BLaER1 treated with 17β-estradiol and CSF1 and Interleukin-3, amounts not matched to agents 10 nM and 100 nM (cell line): ENCODE data around the gene ADAMTS5.

ENCODE experiments used
- H3K27ac ChIP-seq, 11 experiments: shearing (Covaris generic); formaldehyde crosslinking; 2 replicates each; pipeline ENCODE4 v1.8.1; 2022
- H3K27me3 ChIP-seq, 11 experiments: shearing (Covaris generic); formaldehyde crosslinking; 2 replicates each; pipeline ENCODE4 v1.8.1; 2022
- H3K36me3 ChIP-seq, 11 experiments: shearing (Covaris generic); formaldehyde crosslinking; 2 replicates each; pipeline ENCODE4 v1.8.1; 2022
- H3K4me1 ChIP-seq, 10 experiments: shearing (Covaris generic); formaldehyde crosslinking; 2 replicates each; pipeline ENCODE4 v1.8.1; 2022
- H3K4me2 ChIP-seq, 11 experiments: shearing (Covaris generic); formaldehyde crosslinking; 2 replicates each; pipeline ENCODE4 v1.8.1; 2022
- H3K4me3 ChIP-seq, 10 experiments: shearing (Covaris generic); formaldehyde crosslinking; 2 replicates each; pipeline ENCODE4 v1.8.1; 2022
- H3K9ac ChIP-seq, 11 experiments: shearing (Covaris generic); formaldehyde crosslinking; 2 replicates each; pipeline ENCODE4 v1.8.1; 2022
- H3K9me3 ChIP-seq, 11 experiments: shearing (Covaris generic); formaldehyde crosslinking; replicated peaks in 1 of 11; 2 replicates each; pipeline ENCODE4 v1.8.1; 2022
- H4K20me1 ChIP-seq, 11 experiments: shearing (Covaris generic); formaldehyde crosslinking; 2 replicates each; pipeline ENCODE4 v1.8.1; 2022
- Cebpa-rat ChIP-seq, 11 experiments: shearing (Covaris generic); IDR thresholded peaks; 2 replicates each; pipeline ENCODE4 v1.8.1; 2022

The ADAMTS5 gene

DNA sequence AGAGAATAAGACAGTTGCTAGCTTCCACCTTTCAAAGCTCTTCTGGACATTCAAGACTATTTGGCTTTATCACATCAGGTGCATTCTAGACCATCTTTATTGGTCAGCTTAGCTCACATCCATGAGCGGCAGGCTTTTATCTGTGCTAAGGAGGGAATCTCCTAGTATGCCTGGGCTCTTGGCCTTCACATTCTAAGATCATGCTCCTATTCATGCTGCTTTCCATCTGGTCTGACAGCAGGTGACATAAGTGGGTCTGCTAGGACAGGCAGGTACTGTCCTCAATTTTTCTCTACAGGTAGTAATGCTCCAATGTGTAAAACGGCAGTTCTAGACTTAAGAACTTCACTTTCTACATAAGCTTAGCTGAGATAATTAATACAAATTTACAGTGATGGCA lies 82.5 kb downstream of the ADAMTS5 start:
- Histone ChIP-seq H3K36me3 (no peaks in the 10 kb centered on the region), H3K9me3 (no peaks in the 10 kb centered on the region), H3K4me2 (no peak overlapping the region), H3K4me1 (no peaks in the 10 kb centered on the region), H3K27me3 (no peaks in the 10 kb centered on the region), H3K4me3 (no peak overlapping the region), H4K20me1 (no peaks in the 10 kb centered on the region), H3K9ac (no peak overlapping the region), H3K27ac (no peak overlapping the region)
- TF ChIP-seq Cebpa-rat (IDR thresholded peaks at IDR 0.05): no peak

DNA sequence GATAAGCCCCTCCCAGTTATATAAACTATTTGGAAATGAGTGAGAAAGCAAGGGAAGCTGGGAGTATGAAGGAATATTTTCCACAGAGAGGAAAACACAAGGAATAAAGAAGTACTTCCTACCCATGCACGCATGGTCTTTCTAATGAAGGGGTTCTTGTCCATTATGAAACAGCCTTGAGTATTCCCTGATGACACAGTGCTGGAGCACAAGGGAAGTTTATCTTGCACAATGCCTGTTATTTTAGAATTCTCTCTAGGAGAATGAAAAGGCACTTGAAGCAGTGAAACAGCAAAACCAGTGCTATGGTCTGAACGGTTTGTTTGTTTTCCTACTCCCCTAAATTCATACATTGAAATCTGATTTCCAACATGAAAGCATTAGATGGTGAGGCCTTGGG lies 83.1 kb downstream of the ADAMTS5 start:
- Histone ChIP-seq H3K9me3 (no peaks in the 10 kb centered on the region), H3K4me1 (no peaks in the 10 kb centered on the region), H4K20me1 (no peaks in the 10 kb centered on the region), H3K4me3 (no peak overlapping the region), H3K36me3 (no peaks in the 10 kb centered on the region), H3K27me3 (no peaks in the 10 kb centered on the region), H3K9ac (no peak overlapping the region), H3K27ac (no peak overlapping the region), H3K4me2 (no peak overlapping the region)
- TF ChIP-seq Cebpa-rat (IDR thresholded peaks at IDR 0.05): no peak

GRCh38 chr21:26881504-26882228 lies 85.2 kb downstream of the ADAMTS5 start:
- Histone ChIP-seq H3K27me3 (no peaks in the 10 kb centered on the region), H3K9ac (no peak overlapping the region), H3K36me3 (no peaks in the 10 kb centered on the region), H3K4me3 (no peak overlapping the region), H3K4me2 (no peak overlapping the region), H3K27ac (no peak overlapping the region), H4K20me1 (no peaks in the 10 kb centered on the region), H3K4me1 (no peaks in the 10 kb centered on the region; a peak in 1 of 20 replicates), H3K9me3 (no peaks in the 10 kb centered on the region)
- TF ChIP-seq Cebpa-rat (IDR thresholded peaks at IDR 0.05): no peak

- Histone ChIP-seq H3K36me3 (no peaks in the 10 kb centered on the region), H3K27ac (no peak overlapping the region), H3K27me3 (no peaks in the 10 kb centered on the region), H3K9ac (no peak overlapping the region), H4K20me1 (no peaks in the 10 kb centered on the region), H3K4me1 (no peaks in the 10 kb centered on the region; a peak in 1 of 20 replicates), H3K4me3 (no peak overlapping the region), H3K9me3 (peaks cover 0 to 12% (median 4%) of the 10 kb centered on the region in 11 experiments; a peak in 9 of 22 replicates), H3K4me2 (no peak overlapping the region; a peak in 1 of 22 replicates)
- TF ChIP-seq Cebpa-rat (IDR thresholded peaks at IDR 0.05): no peak
These were observed 89.9 kb downstream of the ADAMTS5 start for GRCh38 chr21:26877018-26877417.

DNA sequence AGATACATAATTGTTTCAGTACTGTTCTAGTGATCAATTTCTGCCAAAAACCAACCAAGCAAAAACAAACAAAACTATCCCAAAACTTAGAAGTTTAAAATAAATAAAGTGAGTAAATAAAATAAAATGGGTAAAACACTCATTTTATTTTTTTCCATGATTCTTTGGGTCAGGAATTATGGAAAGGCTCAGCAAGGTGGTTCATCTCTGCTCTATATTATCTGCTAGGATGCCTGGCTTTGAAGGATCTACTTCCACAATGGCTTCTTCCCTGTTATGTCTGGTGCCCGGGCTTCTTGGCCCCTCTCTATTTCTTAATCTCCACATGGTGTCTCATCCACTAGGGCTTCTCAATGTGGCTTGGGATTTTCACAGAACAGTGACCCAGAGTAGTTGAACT lies 92.5 kb downstream of the ADAMTS5 start:
- Histone ChIP-seq H3K9ac (no peak overlapping the region), H3K36me3 (no peaks in the 10 kb centered on the region), H4K20me1 (no peaks in the 10 kb centered on the region), H3K4me2 (no peak overlapping the region), H3K4me3 (no peak overlapping the region), H3K27me3 (no peaks in the 10 kb centered on the region), H3K27ac (no peak overlapping the region), H3K9me3 (peaks cover 0 to 17% (median 4%) of the 10 kb centered on the region in 11 experiments; a peak in 9 of 22 replicates), H3K4me1 (no peaks in the 10 kb centered on the region; a peak in 1 of 20 replicates)
- no peak for TF ChIP-seq Cebpa-rat (IDR thresholded peaks at IDR 0.05)
